Glutamatergic neuron (in vitro differentiated cells): ENCODE measurements around the gene ZNF496. TPM values are rescaled to one million over a fixed set of nuclear protein-coding genes. Genes with fewer than 3 reads are reported as not detected.

Source experiments
- DNase-seq: peaks from one replicate; pipeline ENCODE4 v3.0.0; 2022
- H3K27ac Mint-ChIP-seq: one replicate; pipeline ENCODE4 v1.8.0; 2020; ENCODE audit warnings: mild to moderate bottlenecking, mixed read lengths, inconsistent platforms; ENCODE audit not compliant: unreplicated experiment
- H3K27me3 Mint-ChIP-seq: one replicate; pipeline ENCODE4 v1.8.0; 2020; ENCODE audit warnings: mild to moderate bottlenecking, moderate library complexity, mixed read lengths, inconsistent platforms; ENCODE audit not compliant: unreplicated experiment
- H3K36me3 Mint-ChIP-seq: one replicate; pipeline ENCODE4 v1.8.0; 2020; ENCODE audit warnings: mild to moderate bottlenecking, mixed read lengths, inconsistent platforms; ENCODE audit not compliant: unreplicated experiment
- H3K4me1 Mint-ChIP-seq: one replicate; pipeline ENCODE4 v1.8.0; 2020; ENCODE audit warnings: mild to moderate bottlenecking, low read depth, mixed read lengths, inconsistent platforms; ENCODE audit not compliant: unreplicated experiment
- H3K4me3 Mint-ChIP-seq: one replicate; pipeline ENCODE4 v1.8.0; 2020; ENCODE audit warnings: mild to moderate bottlenecking, mixed read lengths, inconsistent platforms; ENCODE audit not compliant: unreplicated experiment
- H3K9me3 Mint-ChIP-seq: one replicate; pipeline ENCODE4 v1.8.0; 2020; ENCODE audit warnings: mild to moderate bottlenecking, moderate library complexity, mixed read lengths, inconsistent platforms; ENCODE audit not compliant: unreplicated experiment
- total RNA-seq: library from RNA; stranded (reverse); fragmentation: NEBNext Ultra II Directional; extraction: Animal tissue kit (Norgen Biotek cat#: 25700); gene quantifications from one replicate; pipeline ENCODE4 v1.2.1, GENCODE V29; 2021; ENCODE audit not compliant: unreplicated experiment
- TF ChIP-seq, protein P1 (sequence below): fragments of 200-600 bp; sonication (generic); IDR thresholded peaks from one replicate; pipeline ENCODE4 v1.5.0; 2021; ENCODE audit not compliant: partially characterized antibody, unreplicated experiment

The ZNF496 gene
- total RNA-seq, 1 donor from 2014 or later, result 60.5 TPM

DNA sequence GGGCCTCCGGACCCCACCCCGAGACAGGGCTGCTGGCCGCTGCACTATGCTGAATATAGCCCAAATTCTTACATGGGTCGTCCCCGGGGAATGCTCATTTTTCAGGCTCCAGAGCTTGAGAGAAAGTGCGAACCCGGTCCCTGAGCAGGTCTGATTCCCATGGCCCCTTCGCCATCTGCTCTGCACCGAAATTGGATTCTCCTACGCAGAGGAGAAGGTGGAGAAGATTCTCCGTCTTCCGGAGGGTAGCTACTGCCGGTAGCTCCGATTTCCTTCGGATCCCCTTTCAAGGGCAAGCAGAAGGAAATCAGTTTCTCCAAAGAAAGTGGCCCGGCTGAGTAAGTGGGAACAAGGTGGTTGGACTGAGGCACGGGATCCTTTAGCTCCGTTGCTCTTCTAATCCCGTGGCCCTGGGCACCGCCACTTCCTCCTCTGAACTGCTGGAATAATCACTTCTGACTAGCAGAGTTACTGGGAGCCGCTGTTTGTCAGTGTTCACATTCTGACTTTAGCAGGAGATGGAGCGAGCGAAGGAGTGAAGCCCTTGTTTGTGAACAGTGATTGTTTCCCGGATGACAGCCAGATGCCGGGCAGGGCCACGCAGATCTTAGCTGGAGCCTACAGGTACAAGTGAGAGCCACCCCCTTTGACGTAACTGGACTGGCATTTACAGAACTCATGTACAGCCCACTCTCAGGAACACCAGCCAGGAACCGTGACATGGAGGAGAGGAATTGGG is 1.1 kb upstream of the ZNF496 start:
- Mint-ChIP-seq H3K27ac (peak overlapping the region; percentile 82), H3K36me3 (peaks cover 7% of the 10 kb centered on the region), H3K9me3 (peaks cover 25% of the 10 kb centered on the region), H3K27me3 (peaks cover 33% of the 10 kb centered on the region), H3K4me3 (peak overlapping the region; percentile 91), H3K4me1 (peaks cover 46% of the 10 kb centered on the region)
- TF ChIP-seq, protein P1, sequence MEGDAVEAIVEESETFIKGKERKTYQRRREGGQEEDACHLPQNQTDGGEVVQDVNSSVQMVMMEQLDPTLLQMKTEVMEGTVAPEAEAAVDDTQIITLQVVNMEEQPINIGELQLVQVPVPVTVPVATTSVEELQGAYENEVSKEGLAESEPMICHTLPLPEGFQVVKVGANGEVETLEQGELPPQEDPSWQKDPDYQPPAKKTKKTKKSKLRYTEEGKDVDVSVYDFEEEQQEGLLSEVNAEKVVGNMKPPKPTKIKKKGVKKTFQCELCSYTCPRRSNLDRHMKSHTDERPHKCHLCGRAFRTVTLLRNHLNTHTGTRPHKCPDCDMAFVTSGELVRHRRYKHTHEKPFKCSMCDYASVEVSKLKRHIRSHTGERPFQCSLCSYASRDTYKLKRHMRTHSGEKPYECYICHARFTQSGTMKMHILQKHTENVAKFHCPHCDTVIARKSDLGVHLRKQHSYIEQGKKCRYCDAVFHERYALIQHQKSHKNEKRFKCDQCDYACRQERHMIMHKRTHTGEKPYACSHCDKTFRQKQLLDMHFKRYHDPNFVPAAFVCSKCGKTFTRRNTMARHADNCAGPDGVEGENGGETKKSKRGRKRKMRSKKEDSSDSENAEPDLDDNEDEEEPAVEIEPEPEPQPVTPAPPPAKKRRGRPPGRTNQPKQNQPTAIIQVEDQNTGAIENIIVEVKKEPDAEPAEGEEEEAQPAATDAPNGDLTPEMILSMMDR, result no peak
- DNase-seq, result peak; percentile 53

DNA sequence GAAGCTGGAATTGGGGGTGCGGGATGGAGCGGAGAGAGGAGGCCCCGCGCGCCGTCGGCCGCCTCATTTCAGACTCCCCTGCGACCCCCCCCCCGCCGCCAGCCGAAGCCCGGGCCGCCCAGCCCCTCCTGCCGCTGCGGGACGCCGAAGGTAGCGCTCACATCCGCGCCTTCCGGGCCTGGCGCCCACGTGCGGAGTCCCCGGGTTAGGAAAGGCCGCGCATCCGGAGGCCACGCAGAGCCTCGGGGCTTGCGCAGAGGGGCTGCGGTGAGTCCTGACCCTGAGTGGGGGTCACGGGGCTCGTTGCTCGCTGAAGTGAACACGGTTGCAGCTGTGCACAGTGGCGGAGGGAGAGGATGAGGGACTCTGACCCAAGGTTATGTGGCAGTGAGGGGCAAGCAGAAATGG is 552 bp upstream of the ZNF496 start:
- Mint-ChIP-seq H3K9me3 (peaks cover 28% of the 10 kb centered on the region), H3K4me3 (peak overlapping the region; percentile 91), H3K27me3 (peaks cover 37% of the 10 kb centered on the region), H3K4me1 (peaks cover 40% of the 10 kb centered on the region), H3K36me3 (peaks cover 7% of the 10 kb centered on the region), H3K27ac (peak overlapping the region; percentile 82)
- TF ChIP-seq, protein P1, result no peak
- DNase-seq, result peak; percentile 73

DNA sequence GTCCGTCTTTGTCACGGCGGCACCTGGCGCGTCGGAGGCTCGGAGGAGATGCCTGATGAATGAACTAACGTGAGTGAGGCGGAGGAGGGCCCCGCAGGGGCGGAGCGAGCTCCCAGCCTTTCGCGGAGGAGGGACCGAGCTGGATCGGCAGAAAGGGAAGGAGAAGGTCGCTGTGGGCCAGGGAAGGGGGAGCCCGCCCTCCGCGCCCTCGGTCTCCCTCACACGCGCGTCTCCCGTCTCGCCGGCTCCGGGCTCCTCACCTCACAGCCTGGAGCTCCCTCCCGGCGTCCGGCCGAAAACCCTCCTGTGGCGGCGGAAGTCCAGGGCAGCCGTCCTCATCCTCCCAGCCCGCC is 519 bp downstream of the ZNF496 start:
- Mint-ChIP-seq H3K27ac (peak overlapping the region; percentile 66), H3K4me3 (peak overlapping the region; percentile 84), H3K4me1 (peaks cover 34% of the 10 kb centered on the region), H3K9me3 (peaks cover 28% of the 10 kb centered on the region), H3K27me3 (peaks cover 37% of the 10 kb centered on the region), H3K36me3 (peaks cover 7% of the 10 kb centered on the region)
- DNase-seq, result peak; percentile 82
- TF ChIP-seq, protein P1, result no peak

DNA sequence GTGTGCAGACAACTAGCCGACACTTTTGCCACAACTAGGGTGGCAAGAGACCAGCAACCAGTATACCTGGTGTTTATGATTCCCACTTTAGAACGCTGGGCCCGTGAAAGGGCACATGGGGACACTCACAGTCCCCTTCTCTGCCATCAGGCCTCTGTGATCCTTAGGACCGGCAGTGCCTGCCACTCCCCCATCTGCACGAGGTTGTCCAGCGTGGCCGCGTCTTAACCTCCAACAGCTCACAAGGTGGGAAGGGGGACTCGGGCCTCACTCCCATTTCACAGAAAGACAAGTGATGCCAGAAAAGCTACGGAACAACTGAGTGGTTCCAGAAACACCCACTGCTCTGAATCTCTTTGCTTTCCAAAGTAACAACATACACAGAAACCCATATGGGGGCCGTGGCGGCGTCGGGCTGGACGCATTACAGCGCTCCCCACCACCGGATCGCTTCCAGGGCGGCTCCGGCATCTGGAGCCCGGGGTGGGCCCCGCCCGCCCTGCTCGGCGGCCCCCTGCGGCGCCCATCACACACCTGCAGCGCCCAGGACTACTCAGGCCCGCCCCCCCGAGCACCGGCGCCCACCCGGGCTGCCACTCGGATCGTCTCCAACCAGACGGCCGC is 1.0 kb downstream of the ZNF496 start:
- peaks cover 37% of the 10 kb centered on the region for H3K27me3 Mint-ChIP-seq
- H3K9me3 Mint-ChIP-seq, result peaks cover 28% of the 10 kb centered on the region
- H3K4me3 Mint-ChIP-seq, result peak overlapping the region; percentile 87
- peaks cover 7% of the 10 kb centered on the region for H3K36me3 Mint-ChIP-seq
- H3K4me1 Mint-ChIP-seq, result peaks cover 32% of the 10 kb centered on the region
- H3K27ac Mint-ChIP-seq, result peak overlapping the region; percentile 75
- DNase-seq, result peak; percentile 37
- TF ChIP-seq, protein P1, result no peak

GRCh38 chr1:247329097-247329617 is 2.5 kb downstream of the ZNF496 start:
- Mint-ChIP-seq H3K36me3 (no peaks in the 10 kb centered on the region), H3K4me3 (peak overlapping the region; percentile 87), H3K27me3 (peaks cover 25% of the 10 kb centered on the region), H3K4me1 (peaks cover 21% of the 10 kb centered on the region), H3K27ac (no peak overlapping the region), H3K9me3 (peaks cover 21% of the 10 kb centered on the region)
- no peak for DNase-seq
- TF ChIP-seq, protein P1, result no peak
